HG03354 (cell line): ENCODE data around the gene DEPDC4.
"Not testable (repeated sequence)": the region's sequence is repeated elsewhere in the genome, so short reads cannot be mapped to it uniquely, and the experiment has no call there.

Experiments
- ATAC-seq: cut with Tn5 transposase; IDR thresholded peaks from one replicate; pipeline ENCODE4 v1.9.1; 2021; ENCODE audit warnings: mild to moderate bottlenecking; ENCODE audit not compliant: unreplicated experiment, poor library complexity, severe bottlenecking

DEPDC4 gene

DNA sequence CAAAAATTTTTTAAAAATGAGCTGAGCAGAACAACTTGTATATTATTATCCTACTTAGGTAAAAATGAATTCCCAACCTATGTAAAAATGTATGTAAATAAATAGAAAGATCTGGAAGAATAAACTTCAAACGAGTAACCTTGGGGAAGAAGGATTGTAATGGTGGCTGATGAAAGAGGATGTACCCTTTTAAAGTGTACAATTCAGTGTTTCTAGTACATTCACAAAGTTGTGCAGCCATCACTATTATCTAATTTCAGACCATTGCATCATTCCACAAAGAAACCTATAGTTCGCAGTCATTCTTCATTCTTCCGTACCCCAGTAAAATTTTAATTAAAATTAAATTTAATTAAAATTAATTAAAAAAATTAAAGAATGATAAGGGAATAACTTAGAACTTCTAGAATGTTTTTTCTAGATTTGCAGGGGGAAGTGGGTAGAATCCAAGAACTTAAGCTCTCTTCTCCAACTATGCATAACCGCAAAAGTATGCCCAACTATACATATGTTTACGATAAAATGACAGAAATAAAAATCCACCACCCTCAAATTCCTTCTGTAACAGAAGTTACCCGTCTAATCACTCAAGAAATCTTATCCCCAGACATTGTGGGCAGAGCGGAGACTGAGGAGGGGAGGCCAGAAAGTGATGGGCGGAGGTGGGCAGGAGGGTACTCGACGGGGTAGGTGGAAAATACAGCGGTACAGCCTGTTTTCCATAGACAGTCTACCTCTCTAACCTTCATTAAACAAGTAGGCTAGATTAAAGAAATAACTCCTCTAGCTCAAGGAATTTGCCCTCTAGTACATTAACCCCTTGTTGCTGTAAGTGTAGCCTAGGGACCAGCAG, 921 bp downstream of the DEPDC4 start:
- peak; percentile 14 for ATAC-seq

DNA sequence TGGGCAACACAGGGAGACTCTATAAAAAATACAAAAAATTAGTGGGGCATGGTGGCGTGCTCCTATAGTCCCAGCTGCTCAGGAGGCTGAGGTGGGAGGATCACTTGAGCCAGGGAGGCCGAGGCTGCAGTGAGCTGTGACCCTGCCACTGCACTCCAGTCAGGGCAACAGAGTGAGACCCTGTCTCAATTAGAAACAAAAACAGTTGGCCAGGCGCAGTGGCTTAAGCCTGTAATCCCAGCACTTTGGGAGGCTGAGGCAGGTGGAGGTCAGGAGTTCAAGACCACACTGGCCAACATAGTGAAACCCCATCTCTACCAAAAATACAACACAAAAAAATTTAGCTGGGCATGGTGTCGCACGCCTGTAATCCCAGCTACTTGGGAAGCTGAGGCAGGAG, 1.8 kb downstream of the DEPDC4 start:
- ATAC-seq, result not testable (repeated sequence)

DNA sequence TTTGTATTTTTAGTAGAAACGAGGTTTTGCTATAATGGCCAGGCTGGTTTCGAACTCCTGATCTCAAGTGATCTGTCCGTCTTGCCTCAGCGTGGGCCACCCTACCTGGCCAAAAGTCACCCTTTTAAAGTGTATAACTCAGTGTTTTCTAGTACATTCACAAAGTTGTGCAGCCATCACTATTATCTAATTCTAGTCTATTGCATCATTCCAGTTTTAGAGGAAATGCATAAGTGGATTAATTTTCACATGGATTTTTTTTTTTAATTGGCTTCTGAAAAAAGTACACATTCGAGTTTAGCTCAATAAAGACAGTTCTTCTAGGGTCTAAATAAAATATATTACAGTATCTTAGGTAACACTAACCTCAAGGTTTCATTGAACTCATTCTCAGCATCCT, 3.7 kb downstream of the DEPDC4 start:
- no peak for ATAC-seq

DNA sequence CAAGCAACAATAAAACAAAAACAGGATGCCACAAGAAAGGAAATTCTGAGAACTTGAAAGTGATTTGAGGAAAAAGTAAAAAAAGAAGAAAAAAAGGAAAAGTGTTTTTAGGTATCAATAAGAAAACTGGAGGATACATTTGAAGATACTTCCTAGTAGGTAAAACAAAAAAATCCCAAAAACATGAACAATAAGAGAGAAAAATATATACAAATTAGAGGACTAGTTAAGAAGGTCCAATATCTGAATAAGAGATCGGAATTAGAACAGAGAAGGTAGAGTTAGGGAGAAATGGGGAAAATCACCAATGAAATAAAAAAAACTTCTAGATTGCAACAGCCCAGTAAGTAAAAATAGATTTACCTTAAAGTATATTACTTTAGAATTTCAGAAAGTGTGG, 8.8 kb downstream of the DEPDC4 start:
- ATAC-seq, result no peak

DNA sequence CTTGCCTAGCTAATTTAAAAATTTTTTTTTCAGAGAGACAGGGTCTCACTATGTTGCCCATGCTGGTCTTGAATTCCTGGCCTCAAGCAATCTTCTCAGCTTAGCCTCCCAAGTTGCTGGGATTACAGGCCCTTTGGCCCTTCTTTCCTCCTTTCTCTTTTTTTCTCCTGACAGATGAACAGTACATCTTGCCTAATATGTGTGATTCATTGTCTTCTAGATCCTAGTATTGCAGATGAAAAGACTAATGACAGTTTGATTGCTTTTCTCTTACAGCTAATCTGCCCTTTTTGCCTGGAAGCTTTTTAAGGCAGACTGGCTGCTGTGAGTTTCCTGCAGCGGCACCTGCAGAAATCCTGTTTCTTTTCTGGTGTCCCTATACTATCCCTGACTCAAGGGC, 12.0 kb downstream of the DEPDC4 start:
- no peak for ATAC-seq

DNA sequence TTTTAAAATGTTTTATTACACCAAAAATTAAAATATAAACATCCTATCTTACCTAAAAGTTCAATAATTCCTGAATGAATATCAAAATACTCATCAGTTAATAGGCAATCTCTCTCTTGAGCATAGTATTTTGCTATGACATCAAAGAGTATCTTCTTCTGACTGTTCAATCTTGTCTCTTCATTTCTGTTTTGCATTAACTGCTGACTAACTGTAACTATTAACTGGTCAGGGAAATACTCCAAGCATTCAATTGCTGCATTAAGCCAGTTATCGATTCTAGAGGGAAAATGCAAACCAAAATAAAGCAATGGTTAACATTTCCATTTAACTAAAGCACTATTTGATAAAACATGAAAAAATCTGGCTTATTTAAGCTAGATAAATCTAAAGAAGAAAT, 13.4 kb downstream of the DEPDC4 start:
- no peak for ATAC-seq

DNA sequence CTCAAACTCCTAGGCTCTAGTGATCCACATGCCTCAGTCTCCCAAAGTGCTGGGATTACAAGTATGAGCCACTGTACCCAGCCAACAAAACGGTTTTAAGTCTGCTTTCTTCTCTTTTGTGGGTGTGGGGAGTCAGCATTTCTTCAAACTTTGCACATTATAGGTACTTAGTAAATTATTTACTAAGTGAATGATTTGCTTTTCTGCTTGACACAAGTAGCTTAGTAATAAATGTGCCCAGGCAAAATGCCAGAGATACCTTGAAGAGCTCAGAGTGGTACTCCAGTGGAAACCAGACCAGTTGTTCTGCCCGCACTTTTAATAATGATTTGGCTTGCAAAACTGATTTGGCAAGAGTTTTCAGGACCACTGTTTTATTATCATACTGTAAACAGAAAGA, 15.0 kb downstream of the DEPDC4 start:
- ATAC-seq, result peak; percentile 56

DNA sequence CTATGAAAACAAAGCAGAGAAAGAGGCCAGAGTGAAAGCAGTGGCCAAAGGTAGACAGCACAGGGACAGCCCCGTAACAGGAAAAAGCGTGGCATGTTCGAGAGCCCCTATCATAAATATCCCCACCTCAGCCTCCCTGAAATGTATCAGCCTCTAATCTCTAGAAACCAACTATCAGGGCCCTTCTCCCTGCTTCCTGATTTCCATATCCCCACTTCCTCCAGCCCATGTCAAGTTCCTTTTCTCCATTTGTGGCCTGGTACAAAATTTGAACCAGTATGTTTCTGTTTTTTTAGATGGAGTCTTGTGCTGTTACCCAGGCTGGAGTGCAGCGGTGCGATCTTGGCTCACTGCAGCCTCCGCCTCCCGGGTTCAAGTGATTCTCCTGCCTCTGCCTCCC, 16.9 kb downstream of the DEPDC4 start:
- no peak for ATAC-seq

DNA sequence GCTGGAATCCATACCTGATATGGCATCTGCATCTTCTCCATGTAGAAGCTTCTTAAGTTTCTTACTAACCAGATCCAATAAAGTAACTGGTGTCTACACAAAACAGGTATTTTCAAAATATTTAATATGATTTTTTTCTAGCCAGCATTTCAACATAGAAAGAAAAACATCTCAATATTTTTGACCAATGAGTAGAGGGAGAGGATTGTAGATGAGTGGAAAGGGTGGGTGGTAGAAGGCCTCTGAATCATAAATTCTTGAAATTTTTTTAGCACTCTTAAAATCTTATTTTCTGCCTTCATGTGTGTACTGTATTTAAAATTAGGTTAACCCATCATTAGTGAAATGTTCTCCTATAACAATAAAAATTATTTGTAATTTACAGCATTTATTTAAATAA, 18.0 kb downstream of the DEPDC4 start:
- no peak for ATAC-seq

DNA sequence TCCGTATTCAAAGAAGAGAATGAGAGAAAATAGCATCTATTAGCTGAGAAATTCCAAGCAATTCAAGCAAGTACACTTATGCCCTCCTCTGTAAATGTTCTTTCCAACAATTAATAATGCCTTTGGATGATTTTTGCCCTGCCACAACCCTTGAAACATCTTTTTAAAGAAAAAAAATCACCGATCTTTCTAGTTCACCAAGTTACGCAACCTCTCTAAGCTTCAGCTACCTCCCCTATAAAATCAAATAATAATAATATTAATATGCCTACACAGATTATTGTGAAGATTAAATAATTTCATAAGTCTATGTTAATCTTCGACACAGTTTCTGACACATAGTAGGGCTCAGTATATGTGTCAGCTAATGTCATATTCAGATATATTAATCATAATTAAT, 19.1 kb downstream of the DEPDC4 start:
- ATAC-seq, result no peak

DNA sequence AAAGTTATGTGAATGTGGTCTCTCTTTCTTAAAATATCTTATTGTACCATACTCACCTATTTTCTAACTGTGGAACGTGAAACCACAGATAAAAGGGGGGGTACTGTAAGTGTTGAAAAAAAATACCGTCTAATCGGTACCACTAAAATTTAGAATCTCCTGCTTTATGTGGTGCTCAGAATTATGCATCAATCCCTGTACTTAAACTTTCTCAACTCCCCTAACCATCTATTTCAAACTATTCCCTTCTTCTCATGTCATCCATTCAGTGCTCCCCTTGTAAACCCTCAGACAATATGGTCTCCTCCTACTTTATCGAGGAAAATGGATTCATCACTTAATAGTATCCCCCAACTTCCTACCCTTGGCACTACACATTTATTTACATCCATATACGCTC, 23.7 kb downstream of the DEPDC4 start:
- ATAC-seq, result no peak

DNA sequence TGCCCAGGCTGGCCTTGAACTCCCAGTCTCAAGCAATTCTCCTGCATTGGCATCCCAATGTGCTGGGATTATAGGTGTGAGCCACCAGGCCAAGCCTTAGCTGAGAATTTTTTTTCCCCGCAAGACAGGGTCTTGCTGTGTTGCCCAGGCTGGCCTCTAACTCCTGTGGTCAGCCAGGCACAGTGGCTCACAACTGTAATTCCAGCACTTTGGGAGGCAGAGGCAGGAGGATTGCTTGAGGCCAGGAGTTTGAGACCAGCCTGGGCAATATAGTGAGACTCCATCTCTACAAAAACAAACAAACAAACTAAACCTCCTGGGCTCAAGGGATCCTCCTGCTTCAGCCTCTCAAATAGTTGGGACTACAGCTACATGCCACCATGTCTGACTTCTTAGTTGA, 27.3 kb downstream of the DEPDC4 start:
- ATAC-seq, result no peak

DNA sequence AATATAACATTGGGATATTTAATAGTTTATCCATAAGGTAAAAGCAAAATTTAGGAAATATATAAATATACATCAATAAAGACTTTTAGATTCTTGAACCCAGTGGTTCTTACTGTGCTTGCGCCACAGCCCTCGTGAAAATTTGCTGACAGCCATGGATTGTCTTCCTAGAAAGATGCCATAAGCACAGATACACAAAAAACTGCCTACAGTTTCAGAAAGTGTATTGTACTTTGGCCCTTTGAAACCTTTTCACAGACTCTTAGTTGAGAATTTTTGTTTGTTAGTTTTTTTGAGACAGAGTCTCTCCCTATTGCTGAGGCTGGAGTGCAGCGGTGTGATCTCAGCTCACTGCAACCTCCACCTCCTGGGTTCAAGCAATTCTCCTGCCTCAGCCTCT, 28.1 kb downstream of the DEPDC4 start:
- no peak for ATAC-seq

DNA sequence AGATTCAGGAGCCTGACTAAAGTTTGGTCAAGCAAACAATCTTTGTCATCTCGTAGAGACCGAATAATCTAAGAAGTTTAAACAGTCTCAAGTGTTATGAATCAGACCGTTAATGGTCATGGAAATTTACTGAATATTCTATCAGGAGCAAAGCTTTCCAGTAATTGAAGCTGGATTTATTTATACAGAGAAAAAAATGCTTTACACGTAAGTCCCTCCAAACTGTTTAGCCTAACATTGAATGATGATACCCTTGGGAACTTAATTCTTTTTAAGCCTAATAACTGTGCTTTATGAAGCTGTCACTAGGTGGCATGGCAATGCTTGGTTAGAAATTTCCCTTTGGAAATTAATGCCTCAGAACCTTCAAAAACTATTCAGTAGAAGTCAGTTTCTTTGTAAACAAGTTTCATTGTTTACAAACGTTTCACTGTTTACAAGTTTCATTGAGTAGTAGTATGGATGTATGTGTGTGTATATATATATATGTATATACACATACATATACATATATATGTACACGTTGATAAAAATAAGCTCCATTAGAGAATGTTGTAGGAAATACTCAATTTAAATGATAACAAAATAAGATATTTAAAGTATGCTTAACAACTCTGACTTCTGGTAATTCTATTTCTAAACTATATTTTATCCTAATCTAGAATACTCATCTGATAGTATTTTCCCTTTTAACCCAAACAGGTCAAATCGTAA, 32.1 kb downstream of the DEPDC4 start:
- peak; percentile 79 for ATAC-seq

DNA sequence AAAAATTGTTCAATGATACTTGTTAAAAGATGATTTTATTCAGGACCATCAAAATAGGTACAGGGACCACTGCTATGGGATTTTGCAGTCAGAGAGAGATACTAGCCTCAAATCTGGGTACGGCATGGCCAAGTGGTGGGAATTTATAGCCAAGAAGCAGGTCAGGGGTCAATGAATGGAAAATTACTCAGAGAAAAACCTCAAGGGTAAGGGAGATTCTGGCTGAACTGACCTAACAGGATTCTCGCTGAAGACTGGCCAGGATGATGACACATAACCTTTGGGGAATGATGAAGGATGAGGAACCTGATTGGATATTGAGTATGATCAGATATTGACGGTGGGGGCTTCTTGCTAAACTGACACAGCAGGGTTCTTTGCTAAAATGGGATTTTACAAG, 32.7 kb downstream of the DEPDC4 start:
- no peak for ATAC-seq

DNA sequence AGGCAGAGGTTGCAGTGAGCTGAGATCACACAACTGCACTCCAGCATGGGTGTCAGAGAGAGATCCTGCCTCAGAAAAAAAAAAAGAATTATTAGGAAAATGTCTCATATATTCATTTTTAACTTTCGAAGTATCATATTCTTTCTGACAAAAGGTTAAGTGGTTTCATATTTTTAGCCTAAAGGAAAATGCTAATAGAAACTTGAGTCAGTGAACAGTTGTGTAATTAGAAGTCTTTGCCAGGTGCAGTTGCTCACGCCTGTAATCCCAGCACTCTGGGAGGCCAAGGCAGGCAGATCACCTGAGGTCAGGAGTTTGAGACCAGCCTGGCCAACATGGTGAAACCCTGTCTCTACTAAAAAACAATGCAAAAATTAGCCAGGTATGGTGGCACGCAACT, 35.0 kb downstream of the DEPDC4 start:
- not testable (repeated sequence) for ATAC-seq

DNA sequence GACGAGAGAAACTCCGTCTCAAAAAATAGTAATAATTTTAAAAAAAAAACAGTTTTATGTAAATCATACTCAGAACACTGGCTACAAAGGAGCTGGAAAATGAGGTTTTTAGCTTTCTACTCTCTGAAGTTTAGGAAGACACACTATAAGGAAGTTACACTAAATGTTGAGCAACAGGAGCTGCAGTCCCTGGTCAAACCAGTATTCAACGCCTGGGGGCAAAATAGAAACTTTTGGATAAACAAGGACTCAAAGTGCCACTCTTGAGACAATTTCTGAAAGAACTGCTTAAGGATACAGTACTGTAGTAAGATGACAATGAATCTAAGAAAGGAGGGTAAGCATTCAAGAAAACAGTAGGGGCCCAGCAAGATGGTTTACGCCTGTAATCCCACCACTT, 37.0 kb downstream of the DEPDC4 start:
- no peak for ATAC-seq

DNA sequence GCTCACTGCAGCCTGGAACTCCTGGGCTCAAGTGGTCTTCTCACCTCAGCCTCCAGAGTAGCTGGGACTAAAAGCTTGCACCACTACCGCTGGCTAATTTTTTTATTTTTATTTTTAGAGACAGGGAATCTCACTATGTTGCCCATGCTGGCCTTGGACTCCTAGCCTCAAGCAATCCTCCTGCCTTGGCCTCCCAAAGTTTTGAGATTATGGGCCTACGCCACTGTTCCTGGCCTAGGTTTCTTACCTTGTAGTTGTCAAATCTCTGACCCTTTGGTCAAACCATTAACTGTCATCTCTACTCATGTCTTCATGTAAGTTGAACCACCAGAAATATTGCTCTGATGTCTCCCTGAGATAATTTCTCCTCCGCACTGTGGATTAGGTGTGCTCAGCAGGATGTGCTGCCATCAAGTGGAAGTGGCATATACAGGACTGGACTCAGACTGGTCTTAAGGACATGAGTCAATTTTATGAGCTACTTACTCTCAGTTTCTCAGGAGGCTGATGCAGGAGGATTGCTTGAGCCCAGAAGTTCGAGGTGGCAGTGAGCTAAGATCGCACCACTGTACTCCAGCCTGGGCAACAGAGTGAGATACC, 37.7 kb downstream of the DEPDC4 start:
- no peak for ATAC-seq

DNA sequence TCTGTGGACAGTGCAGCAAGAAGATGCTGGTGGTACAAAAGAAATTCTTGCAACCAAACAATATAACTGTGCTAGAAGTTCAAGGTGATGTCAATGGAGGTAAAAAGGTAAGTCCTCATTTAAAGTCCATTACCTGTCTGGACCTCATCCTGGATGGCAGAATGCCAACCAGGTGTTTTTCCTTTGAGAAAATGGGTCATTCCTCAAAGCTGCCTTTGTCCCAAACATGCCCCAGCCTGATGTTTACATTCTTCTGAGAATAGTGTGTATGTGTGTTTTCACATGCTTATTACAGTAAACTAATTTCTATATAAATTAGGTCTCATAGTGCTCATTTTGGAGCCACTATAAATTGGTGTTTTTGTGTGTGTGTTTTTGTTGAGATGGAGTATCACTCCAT, 41.4 kb downstream of the DEPDC4 start:
- ATAC-seq, result no peak

DNA sequence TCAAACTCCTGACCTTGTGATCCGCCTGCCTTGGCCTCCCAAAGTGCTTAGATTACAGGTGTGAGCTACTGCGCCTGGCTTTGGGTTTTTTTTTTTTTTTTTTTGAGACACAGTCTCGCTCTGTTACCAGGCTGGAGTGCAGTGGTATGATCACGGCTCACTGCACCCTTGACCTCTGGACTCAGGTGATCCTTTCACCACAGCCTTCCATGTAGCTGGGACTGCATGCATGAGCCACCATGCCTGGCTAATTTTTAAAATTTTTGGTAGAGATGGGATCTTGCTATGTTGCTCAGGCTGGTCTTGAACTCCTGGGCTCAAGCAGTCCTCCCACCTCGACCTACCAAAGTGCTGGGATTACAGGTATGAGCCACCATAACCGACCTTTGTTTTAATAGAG, 44.7 kb downstream of the DEPDC4 start:
- ATAC-seq, result not testable (repeated sequence)

DNA sequence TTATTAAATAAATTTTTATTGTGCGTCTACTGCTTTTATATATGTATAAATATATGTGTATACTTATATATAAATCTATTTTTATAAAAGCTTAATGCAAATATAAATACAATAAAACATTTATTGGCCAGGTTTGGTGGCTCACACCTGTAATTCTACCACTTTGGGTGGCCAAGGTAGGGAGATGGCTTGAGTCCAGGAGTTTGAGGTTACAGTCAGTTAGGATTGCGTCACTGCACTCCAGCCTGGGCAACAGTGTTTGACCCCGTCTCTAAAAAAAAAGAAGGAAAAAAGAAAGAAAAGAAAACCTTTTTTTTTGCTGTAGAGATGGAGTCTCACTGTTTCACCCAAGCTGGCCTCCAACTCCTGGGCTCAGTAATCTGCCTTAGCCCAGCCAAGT, 45.4 kb downstream of the DEPDC4 start:
- no peak for ATAC-seq
